Measurements from ENCODE around the gene SOX8.
A peak's percentile ranks its signal among the peaks of the same experiment; 100 is the strongest.
"Not testable (repeated sequence)": the region's sequence is repeated elsewhere in the genome, so short reads cannot be mapped to it uniquely, and the experiment has no call there.

Gene SOX8

DNA sequence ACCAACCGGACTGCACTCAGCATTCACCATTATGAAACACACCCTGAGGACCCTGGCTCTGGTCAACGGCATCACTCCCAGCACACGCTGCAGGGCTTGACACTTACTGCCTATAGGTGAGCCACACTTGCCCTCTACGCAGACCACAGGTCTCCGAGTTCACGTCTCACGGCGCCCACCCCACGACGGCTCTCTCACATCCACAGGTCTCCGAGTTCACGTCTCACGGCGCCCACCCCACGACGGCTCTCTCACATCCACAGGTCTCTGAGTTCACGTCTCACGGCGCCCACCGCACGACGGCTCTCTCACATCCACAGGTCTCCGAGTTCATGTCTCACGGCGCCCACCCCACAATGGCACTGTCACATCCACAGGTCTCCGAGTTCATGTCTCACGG is 25.8 kb upstream of the SOX8 start:
- DNase-seq: not testable (repeated sequence)

DNA sequence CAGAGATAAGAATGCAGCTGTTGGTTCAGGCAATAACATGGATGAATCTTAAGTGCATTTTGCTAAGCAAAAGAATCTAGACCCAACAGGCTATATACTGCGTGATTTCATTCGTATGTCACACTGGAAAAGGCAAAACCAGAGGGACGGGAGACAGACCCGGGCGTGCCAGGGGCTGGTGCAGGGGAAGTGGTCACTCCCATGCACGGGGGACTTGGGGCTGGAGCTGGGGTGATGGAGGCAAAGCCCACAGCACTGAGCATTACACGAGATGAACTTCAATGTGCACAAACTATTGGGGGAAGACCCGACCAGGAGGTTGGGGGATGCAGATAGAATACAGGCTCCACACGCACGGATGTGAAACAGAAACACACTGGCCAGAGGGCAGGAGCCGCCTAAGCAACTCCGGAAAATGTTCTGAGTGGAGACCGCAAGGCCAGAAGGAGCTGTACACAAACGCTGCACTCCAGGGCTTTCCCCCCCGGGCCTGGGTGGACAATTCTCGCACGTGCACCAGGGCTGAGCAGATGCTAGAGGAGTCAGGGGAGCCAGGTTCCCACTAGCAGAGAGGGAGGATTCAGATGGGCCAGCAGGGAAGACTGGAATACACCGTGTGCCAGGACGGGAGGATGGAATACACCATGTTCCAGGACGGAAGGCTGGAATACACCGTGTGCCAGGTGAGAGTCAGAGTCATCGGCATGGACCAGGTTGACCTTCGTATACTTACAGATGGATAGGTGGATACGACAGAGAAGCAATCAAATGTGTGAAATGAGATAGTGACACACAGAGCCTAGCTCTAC is 22.1 kb upstream of the SOX8 start:
- DNase-seq: no peak

DNA sequence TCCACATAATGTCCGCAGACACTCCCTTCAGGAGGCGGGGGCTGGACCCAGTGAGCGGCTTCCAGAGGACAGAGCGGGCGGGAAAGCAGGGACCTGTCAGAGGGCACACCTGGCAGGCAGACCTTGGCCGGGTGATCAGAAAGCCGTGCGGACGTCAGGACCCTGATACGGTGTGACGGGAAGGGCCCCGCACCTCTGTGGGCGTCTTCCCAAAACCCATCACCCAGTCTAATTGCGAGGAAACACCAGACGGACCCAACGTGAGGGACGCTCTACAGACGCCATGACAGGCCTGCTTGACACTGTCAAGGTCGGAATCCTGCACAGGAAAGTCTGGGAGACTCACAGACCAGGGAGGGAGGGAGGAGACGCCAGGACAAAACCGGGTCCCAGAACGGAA is 19.2 kb upstream of the SOX8 start:
- no peak for DNase-seq

DNA sequence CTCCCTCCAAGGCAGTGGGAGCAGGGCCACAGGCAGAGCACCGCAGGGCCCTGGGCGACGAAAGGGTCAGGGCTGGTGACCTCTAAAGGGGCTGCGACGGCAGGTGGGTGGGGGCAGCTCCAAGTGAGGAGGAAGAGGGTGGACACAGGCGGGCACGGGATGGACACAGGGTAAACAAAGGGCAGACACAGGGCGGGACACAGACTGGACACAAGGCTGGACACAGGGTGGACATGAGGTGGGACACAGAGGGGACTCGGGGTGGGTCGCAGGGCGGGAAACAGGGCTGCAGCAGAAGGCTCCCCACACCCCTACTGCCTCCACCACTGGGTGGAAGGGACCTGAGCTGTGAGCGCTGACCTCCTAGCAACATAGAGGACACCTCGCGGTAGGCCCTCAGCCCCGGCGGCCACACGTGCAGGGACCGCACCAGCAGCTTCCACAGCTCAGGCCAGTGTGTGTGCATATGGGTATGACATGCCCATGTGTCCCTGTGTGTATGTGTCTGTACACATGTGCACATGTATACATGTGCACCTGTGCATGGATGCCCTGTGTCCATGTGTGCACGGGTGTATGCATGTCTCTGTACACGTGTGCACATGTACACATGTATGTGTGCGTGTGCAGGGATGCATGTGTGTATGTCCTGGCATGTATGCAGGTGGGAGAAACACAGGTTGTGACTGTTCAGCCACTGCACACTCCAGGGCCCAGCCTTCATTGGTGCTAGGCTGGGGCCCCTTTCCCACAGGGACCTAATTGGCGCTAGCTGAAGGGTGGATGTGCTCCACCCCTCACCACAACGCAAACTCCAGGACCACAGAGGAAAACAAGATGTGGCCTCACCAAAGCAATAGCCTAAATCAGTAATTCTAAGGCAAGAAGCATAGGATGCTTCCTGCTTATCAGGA is 18.4 kb upstream of the SOX8 start:
- DNase-seq: no peak

DNA sequence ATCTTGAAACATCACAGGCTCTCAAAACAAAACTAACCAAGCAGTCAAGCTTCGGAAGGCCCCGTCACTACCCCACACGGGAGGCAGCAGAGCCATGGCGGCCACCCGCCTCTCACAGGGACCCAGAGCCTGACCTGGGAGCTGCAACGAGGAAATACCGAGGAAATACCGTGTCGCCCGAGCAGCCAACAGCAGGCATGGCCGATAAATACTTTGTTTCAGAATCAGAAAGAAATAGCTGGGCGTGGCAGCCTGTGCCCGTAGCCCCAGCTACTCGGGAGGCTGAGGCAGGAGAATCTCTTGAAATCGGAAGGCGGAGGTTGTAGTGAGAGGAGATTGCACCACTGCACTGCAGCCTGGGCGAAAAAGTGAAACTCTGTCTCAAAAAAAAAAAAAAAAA is 17.7 kb upstream of the SOX8 start:
- no peak for DNase-seq

DNA sequence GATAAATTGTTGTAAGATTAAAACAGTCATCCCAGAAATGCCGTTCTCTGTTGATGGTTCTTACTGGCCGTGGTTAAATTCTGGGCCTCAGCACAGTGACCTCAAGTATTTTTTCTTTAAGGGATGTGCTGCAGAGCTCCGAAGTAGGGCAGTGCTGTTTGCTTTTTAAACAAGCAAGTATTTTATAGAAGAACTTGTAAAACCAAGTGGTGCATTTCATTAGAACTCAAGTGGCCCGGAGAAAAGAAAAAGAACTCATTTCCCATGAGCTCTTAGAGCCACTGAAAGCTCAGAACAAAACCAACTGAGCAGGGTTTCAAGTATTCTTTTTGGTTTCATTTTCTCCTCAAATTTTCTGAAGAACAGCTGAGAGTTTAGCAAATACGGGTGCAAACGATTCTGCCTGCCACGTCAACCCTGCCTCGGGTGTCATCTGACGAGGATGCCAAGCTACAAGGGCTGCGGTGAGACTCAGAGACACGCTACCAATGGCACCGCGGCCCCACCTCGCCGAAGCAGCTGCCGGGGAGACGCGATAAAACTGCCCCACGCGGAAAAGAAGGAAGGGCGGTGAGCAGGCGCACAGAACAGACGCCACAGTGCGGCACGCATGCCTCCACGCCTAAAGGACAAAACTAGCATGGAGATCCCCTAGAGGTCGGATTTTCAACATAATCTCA is 17.1 kb upstream of the SOX8 start:
- DNase-seq: peak; percentile 78

DNA sequence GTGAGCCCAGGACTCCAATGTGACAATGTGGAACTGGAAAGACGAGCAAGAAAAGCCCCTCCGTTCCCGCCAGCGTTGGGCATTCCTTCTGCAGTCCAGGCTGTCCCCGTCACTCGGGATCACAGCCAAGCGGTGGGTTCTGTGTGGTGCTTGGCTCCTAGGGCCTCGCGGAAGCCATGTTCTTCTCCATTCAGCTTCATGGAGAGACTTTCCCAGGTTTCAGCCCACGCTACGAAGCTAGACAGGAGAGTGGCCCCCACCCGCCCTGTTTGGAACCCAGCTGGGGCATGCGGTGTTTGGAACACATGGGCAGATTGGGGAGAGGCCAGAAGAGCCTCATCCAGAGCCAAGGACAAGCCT is 16.6 kb upstream of the SOX8 start:
- no peak for DNase-seq

DNA sequence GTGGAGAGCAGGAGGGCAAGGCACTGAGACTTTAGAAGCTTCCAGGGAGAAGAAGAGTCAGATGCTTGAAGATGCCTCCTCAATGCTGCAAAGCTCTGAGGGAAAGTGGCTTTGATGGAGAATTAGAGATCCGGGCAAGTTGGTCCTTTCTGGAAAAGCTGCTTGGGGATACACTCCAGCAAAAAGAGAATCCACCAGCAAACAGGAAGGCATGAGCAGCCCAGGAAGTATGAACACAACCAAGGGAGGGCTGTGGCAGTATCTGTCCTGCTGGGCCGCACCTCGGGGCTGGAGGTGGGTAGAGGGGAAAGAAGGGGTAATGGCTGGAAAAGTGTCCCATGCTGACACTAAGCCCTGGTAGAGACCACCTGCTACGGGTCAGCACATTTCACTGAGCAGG is 16.1 kb upstream of the SOX8 start:
- DNase-seq: no peak

DNA sequence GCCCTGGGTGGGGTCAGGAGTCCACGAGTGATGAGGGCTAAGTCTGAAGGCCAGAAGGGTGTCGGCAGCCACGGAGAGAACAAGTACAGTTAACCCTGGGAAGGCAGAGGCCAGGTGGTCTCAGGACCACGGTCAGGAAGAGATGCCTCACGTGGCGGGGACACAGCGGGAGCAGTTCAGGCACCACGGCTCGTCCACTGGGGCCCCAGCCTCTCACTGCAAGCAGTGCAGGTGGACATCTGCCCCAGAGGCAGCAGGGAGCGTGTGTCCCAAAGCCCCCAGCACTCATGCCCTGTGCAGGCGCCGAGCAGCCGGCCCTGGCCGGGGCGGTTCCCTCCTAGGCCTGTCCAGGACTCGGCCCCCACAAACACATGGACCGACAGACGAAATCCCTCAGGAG is 15.5 kb upstream of the SOX8 start:
- no peak for DNase-seq

DNA sequence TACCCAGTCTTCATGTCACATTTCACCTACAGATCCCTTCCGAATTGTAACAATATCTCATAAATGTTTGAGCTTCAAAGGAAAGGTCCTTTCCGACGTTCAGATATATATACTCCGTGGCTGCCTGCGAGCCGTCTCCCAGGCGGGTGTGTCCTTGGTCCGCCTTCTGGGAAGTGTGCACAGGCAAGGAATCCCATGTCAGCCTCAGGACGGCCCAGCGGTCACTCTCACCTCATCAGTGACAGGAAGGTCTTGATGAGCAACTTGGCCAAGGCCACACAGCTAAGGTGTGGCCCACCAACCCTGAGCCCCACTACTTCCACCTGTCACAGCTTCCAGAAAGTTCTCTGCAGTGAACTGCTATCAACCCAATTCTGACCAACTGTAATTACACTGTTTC is 15.1 kb upstream of the SOX8 start:
- DNase-seq: no peak

DNA sequence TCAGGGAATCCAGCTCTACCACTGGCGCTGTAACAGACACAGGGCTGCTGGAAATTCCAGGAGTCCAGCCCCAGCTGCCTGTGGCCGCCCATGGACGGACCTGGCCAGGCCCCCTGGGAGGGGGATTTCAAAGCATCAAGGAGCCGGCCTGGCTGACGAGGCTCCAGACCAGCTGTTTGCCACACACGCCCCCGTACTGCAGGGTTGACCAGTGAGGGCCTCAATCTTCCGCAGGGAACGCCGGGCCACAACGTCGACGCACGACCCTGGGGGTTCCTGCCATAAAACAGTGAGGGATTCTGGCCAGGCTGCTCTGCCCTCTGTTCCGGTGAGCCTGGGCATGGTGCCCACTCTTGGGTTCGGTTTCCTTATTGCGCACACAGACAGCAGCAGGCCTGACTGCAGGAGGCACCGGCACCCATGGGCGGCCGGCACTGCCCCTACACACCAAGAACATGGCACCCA is 14.5 kb upstream of the SOX8 start:
- no peak for DNase-seq

DNA sequence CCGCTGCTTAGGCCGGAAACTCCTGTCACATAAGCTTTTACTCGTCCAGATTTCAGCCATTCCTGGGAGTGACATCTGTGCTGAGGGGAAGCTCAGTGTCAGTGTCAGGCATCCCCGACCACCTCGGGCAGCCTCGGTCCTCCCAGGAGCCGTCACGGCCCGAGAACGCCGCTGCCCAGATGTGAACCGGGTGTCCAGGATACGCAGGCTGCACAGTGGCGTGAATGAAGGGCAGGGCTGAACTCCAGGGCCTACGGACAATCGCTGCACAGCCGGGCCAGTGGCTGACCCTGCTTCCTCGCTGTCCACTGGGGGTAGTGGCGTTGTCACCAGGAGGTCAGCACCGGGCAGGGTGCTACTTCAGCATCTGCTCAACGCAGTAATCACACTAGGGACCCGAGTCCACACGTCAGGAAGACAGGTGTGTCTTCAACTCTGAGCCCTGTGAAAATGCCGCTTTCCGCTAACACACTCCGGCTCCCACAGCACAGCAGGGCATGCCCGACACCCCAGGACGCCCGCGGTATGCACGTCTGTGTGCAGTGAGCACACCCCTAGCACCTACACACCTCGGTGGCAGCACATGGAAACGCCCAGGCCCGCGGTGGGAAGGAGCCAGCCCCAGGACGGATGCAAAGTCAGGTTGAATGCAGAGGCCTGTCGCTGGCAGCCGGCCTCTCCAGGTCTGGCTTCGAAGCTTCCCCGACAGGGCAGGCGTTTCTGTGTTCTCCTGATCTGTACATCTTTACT is 13.8 kb upstream of the SOX8 start:
- DNase-seq: no peak

DNA sequence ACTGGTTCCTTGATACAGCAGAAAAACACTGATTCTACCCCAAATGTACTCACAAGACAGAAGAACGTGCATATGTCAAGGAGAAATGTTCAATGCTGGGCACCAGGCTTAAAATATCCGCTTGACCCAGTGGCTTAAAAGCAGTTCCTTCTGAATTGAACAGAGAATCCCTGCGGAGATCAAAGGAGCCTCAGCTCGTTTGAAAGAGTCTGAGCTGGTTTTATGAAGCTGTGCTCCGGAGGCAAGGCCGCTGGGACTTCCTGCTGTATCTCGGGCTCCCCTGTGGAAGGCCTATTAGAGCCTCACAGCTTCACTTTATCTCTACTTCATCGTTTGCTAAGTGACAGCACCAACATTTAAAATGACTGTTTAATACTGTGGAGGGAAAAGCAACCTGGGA is 12.9 kb upstream of the SOX8 start:
- DNase-seq: no peak

DNA sequence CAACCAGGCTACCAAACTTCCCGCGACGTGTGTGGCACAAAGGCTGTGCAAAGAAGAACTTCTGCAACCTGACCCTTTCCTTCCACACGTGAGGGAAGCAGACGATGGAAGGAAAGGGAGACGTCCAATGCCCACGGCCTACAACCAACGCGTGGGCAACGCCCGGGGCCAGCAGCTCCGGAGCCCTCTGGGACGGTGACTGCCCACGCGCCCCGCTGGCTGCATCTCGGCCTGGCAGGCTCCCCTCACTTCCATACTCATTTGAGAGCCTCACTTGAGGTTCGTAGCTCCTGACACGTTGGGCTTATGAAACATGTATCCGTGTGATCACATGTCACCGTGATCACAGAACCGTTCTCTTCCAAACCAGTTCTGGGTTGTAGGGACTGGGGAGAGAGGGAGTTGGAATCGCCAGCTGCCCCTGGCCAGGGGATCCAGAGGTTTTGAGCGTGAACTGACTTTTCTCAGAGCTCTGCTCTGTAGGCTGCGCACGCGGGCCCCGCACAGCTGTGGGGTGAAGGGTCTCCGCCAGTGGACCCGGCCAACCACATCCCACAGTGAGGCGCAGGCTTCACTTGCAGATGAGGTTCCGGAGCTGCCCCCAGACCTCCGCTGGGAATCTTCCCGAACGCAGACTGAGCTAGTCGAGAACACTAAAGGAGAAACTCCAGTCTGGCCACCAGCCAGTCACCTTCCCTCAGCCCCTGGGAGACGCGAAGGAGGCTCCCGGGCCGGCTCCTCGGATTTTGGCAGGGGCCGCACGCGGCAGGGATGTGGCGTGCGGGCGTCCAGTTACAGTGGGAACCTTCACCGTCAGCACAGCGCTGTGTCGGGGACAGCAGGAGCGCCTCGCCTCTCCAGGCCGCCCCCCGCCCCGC is 11.8 kb upstream of the SOX8 start:
- DNase-seq: no peak

DNA sequence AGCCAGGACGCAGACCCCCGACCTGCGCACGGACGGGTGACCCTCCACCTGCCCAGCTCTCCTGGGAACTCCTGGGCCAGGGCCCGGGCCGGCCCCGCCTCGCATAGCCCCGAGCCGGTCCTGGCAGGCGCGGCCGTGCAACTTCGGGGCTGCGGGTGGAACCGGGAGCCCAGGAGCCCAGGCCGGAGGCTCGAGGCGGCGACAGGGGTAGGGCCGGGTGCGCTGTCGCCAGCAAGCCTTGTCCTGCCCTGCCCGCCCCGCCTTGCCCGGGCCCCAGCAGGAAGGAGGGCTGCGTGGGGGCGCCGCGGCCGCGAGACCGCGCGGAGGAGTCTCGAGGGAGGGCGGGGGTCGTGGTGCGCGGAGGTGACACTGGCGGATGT is 11.2 kb upstream of the SOX8 start:
- no peak for DNase-seq

DNA sequence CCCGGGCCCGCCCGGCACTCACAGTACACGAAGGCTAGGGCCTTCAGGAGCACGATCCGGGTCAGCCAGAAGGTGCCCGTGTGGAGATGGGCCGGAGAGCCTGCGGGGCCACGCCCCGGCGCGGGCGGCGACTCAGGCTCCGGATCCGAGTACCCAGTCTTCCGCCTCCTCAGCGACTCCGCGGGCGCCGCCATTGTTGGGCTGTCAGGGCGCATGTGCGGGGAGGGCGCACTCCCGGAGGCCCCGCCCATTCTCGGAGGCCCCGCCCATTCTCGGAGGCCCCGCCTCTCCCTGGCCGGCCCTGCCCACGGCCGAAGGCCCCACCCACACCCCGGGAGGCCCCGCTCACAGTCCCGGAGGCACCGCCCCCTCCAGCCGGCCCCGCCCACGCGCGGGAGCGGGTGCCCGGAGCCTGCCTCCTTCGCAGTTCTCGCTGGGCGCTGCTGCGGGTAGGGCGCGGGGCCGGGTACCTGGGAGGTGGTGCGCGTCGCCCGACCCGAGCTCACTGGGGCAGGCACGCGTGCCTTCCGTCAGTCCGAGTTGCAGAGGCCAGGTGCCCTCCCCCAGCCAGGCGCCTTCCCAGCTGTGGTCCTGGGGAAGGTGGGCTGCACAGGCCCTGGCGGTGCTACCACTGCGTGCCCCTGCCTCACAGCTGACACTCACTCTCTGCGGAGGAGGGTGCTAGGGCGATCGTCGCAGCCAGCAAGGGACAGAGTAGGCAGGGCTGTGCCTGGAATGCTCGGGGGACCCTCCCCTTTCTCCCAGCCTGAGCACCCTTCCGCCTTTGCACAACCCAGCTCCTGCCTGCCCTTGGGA is 10.6 kb upstream of the SOX8 start, which contains the start of gene LMF1:
Gene LMF1, minus strand, starts transcription at position 219 of the 816 bp plus-strand sequence. Its CDS starts 4 bp downstream, at position 215.
- DNase-seq: peak; percentile 97

DNA sequence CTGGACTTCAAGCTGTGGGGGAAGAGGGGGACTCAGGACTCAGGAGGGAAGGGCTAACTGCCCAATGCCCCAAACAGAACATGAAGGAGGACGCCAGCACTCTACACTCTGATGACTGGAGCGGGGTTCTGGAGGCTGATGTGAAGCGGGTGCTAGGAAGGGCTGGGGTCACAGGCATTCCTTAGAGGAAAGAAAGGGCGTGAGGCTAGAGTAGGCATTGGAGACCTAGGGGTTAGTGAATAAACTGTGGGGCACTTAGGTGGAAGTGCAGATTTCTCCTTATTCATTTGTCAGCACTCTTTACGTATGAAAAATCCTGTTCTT is 10.0 kb upstream of the SOX8 start:
- no peak for DNase-seq

DNA sequence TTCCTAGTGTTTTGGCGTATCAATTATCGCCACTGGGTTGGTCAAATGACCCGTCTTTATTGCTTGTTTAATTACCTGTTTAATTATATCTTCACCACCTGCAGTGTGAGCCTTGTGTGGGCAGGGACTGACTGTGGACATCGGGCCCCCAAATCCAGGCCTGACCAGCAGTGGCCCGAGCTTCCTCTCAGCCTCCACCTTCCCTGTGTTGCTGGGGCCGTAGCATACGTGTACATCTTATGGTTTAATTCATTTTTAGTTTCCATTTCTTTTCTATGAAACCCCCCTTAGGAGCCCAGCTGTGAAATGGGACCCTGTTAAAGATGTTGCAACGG is 9.6 kb upstream of the SOX8 start:
- no peak for DNase-seq

DNA sequence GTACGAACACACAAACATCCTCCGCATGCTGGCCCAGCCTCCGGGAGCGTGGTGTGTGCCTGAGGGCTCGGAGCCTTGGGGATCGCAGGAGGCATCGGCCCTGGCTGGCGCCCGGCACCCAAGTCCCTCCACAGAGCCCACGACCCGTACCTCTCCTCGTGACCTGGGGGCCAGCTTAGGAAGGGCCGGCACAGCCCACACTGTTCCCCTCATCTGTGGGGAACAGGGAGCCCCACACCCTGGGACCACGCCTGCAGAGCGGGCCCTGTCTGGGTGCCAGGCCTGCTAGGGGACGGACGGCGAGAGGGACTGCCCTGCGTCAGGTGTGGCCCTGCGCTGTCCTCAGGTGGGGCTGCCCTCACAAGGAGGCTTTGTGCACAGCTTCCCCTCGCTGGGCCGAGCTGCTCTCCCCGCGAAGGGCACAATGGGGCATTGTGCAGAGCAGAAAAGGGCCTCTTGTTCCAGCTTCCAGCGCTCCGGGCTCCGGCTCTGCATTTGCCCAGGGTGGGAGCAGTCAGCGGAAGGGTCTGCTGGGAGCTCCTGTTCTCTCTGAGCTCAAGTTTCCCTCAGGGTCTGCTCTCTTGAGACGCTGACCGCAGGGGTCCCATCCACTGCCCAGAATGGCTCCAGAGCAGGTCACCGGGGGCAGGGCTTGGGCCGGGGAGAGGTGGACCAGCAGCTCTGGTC is 9.1 kb upstream of the SOX8 start:
- no peak for DNase-seq

DNA sequence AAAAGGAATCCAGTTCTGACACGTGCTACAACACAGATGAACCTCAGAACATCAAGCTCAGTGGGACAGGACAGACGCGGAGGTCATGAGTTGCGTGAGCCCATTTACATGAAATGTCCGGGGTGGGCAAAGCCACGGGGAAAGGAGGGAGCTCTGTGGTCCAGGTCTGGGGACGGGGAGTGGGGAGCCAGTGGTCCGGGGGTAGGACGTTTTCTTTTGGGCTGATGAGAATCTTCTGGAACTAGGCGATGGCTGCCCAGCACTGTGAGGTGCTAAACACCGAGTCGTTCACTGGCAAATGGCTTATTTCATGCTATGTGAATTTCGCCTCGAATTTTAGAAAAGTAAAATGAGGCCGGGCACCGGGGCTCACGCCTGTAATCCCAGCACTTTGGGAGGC is 8.2 kb upstream of the SOX8 start:
- DNase-seq: no peak

All from activated CD4-positive, alpha-beta T cell treated with anti-CD3 and anti-CD28 coated beads for 48 hours (primary cell).